Ishikawa (cell line): Measurements from ENCODE around the gene ZNF524.

Experiments used
- CREB1 ChIP-seq: IDR thresholded peaks from 2 replicates; pipeline ENCODE4 v1.6.1; 2012; ENCODE audit warnings: low read depth
- FOXM1 ChIP-seq: IDR thresholded peaks from 2 replicates; pipeline ENCODE4 v1.6.1; 2012; ENCODE audit warnings: low read depth, borderline replicate concordance
- RAD21 ChIP-seq: IDR thresholded peaks from 2 replicates; pipeline ENCODE4 v1.6.1; 2012; ENCODE audit warnings: low read depth
- TAF1 ChIP-seq: IDR thresholded peaks from 2 replicates; pipeline ENCODE4 v1.6.1; 2012; ENCODE audit warnings: low read depth, mild to moderate bottlenecking
- TF ChIP-seq, protein P1 (sequence below): IDR thresholded peaks from 2 replicates; pipeline ENCODE4 v1.6.1; 2012; ENCODE audit warnings: low read depth, mild to moderate bottlenecking

DNA sequence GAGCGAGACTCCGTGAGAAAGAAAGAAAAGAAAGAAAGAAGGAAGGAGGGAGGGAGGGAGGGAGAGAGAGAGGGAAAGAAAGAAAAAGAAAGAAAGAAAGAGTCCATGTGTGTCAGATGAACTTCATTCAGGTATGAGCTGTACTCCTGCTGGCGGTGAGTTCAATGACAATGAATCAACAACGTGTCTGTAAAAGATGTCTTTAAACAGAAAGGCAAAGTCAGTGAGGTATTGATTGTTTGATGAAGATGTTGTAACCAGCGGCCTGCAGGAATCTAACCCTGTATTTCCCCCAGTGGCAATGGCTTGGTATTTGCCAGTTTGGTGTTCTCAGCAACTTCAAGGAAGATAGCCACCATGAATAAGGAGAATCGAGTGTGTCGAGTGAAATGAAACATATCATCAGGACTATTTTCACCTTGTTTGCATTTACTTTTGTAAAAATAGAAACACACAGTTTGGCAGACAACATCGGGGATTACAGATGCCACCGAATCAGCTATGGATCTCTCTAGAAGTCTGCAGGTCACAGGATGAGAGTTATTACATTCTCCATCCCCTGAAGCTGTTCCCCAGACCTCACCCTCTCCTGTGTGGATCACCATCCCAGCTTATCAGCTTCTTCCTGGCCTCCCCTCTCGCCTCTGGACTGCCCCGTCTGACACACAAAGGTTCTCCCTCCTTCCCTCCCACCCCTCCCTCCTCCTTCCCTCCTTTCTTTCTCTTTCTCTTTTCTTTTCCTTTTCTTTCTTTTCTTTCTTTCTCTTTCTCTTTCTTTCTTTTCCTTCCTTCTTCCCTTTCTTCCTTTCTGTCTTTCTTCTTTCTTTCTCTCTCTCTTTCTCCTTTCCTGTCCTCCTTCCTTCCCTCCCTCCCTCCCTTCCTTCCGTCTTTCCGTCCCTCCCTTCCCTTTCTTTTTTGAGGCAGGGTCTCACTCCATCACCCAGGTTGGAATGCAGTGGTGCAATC lies 46.6 kb upstream of the ZNF524 start:
- no peak for TF ChIP-seq FOXM1
- no peak for TF ChIP-seq TAF1
- TF ChIP-seq, protein P1, sequence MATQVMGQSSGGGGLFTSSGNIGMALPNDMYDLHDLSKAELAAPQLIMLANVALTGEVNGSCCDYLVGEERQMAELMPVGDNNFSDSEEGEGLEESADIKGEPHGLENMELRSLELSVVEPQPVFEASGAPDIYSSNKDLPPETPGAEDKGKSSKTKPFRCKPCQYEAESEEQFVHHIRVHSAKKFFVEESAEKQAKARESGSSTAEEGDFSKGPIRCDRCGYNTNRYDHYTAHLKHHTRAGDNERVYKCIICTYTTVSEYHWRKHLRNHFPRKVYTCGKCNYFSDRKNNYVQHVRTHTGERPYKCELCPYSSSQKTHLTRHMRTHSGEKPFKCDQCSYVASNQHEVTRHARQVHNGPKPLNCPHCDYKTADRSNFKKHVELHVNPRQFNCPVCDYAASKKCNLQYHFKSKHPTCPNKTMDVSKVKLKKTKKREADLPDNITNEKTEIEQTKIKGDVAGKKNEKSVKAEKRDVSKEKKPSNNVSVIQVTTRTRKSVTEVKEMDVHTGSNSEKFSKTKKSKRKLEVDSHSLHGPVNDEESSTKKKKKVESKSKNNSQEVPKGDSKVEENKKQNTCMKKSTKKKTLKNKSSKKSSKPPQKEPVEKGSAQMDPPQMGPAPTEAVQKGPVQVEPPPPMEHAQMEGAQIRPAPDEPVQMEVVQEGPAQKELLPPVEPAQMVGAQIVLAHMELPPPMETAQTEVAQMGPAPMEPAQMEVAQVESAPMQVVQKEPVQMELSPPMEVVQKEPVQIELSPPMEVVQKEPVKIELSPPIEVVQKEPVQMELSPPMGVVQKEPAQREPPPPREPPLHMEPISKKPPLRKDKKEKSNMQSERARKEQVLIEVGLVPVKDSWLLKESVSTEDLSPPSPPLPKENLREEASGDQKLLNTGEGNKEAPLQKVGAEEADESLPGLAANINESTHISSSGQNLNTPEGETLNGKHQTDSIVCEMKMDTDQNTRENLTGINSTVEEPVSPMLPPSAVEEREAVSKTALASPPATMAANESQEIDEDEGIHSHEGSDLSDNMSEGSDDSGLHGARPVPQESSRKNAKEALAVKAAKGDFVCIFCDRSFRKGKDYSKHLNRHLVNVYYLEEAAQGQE, result no peak
- TF ChIP-seq RAD21, result no peak
- no peak for TF ChIP-seq CREB1
